GM10248 (cell line): ENCODE measurements around the gene ZMYM4.

Experiments used
- CTCF ChIA-PET: fragments of 300-600 bp; sonication (Branson Sonifier 250); formaldehyde crosslinking; extraction: SDS; loops from one replicate; lab custom pipeline; 2021; ENCODE audit warnings: antibody characterized with exemption; lab: Yijun Ruan, JAX
- POLR2A ChIA-PET: fragments of 350-650 bp; sonication (Branson Sonifier 250); formaldehyde crosslinking; extraction: SDS; loops from one replicate; lab custom pipeline; 2020; ENCODE audit warnings: antibody characterized with exemption; lab: Yijun Ruan, JAX
- DNase-seq: peaks from one replicate; pipeline ENCODE4 v3.0.0; 2012; ENCODE audit errors: extremely low spot score
- TF ChIP-seq, protein P1 (sequence below): IDR thresholded peaks from 2 replicates; pipeline ENCODE4 v1.5.1; 2012; ENCODE audit warnings: mild to moderate bottlenecking, low read depth; ENCODE audit errors: extremely low read depth, missing control alignments, control extremely low read depth

ZMYM4 gene

GRCh38 chr1:35294809-35295208 lies 26.3 kb downstream of the ZMYM4 start:
- ChIA-PET CTCF (interaction anchor here (0.9 kb wide), 1 partner anchor 93 kb away, joined by 3 read pairs; no protein-coding TSS in a partner anchor), POLR2A (no interaction called here)
- DNase-seq, result no peak
- TF ChIP-seq, protein P1, sequence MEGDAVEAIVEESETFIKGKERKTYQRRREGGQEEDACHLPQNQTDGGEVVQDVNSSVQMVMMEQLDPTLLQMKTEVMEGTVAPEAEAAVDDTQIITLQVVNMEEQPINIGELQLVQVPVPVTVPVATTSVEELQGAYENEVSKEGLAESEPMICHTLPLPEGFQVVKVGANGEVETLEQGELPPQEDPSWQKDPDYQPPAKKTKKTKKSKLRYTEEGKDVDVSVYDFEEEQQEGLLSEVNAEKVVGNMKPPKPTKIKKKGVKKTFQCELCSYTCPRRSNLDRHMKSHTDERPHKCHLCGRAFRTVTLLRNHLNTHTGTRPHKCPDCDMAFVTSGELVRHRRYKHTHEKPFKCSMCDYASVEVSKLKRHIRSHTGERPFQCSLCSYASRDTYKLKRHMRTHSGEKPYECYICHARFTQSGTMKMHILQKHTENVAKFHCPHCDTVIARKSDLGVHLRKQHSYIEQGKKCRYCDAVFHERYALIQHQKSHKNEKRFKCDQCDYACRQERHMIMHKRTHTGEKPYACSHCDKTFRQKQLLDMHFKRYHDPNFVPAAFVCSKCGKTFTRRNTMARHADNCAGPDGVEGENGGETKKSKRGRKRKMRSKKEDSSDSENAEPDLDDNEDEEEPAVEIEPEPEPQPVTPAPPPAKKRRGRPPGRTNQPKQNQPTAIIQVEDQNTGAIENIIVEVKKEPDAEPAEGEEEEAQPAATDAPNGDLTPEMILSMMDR, result no peak

DNA sequence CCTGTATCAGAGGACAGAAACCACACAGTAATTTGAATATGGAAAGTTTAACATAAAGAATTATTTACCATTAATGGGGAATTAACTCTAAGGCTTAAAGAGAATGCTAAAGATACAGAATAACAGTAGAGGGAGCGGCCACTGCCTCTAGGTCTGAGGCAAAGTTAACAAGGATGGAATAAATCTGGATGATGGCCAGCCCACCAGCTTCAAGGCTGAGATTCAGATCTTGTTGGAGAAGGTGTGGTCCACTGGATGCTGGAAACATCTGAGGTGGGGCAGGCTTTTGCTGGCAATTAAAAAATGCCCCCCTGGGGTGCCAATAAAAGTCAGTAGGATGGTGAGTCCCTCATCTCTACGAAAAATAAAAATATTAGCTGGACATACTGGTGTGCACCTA lies 29.4 kb downstream of the ZMYM4 start:
- POLR2A ChIA-PET, result no interaction called here
- CTCF ChIA-PET, result interaction anchor here (0.8 to 1.9 kb wide), 8 partner anchors 8 to 417 kb away, joined by 3 to 11 read pairs (median 4); no protein-coding TSS in a partner anchor
- no peak for DNase-seq

DNA sequence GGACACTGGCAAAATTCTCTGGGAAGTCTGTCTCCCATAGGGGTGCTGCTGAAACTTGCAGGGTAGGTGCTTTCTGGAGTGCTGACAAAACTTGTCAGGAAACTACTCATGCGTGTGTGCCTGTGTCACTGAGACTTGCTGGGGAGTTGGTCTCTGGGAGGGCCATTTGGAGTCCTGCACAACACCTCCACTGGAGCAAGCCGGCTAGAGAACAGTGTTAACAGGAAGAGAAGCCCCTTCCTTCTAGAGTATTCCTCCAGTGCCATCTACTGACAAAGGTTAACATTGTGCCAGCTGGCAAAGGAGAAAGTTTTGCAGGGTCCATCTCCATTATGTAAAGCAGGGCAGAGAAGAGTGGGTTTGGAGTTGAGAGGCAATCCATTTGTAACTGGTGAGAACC lies 30.0 kb downstream of the ZMYM4 start:
- DNase-seq, result peak; percentile 50
- TF ChIP-seq, protein P1, result peak; percentile 46
- POLR2A ChIA-PET, result no interaction called here
- CTCF ChIA-PET, result interaction anchor here (1.0 to 1.9 kb wide), 8 partner anchors 9 to 417 kb away, joined by 3 to 11 read pairs (median 4); no protein-coding TSS in a partner anchor

More for the DNA sequence above, 29.4 kb downstream of the ZMYM4 start:
- TF ChIP-seq, protein P1, result no peak

DNA sequence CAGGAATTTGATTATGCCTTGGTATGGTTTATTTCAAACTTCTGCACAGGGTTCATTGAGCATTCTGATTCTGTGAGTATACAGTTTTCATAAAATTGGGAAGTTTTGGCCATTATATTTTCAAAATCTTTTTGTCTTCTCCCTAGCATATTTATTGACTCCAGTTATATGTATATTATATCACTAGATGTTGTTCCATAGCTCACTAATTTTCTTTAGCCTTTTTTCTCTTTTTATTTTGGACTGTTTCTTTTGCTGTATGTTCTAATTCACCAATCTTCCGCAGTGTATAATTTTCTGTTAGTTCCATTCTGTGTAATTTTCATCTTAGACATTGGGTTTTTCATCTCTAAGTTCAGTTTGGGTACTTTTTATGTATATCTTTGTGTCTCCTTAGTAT lies 31.9 kb downstream of the ZMYM4 start:
- TF ChIP-seq, protein P1, result no peak
- ChIA-PET CTCF (interaction anchor here (1.3 to 1.8 kb wide), 3 partner anchors 11 to 99 kb away, joined by 5 to 7 read pairs (median 6); no protein-coding TSS in a partner anchor), POLR2A (no interaction called here)

DNA sequence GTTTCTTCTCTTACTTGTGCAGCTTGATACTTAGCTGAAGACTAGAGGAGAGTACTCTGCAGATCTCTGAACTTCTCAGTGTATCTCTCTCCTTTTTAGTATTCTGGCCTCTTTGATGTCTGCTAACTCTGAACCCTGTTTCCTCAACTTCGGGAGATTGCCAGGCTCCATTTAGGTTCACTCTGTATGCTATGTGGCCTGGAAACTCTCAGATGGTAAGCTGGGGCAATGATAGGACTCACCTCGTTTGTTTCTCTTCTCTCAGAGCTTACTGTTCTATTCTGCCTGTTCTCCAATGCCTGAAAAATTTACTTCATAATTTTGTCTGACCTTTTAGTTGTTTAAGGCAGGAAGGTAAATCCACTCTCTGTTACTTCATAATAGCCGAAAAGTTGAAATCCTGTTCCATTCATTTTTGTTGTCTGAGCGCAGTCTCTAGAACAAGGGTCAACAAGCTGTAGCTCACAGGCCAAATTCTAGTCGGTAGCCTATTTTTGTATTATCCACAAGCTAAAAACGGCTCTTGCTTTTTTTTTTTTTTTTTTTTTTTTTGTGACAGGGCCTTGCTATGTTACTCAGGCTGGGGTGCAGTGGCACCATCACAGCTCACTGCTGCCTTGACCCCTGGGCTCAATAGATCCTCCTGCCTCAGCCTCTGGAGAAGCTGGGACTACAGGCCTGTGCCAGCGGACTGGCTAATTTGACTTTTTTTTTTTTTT lies 33.3 kb downstream of the ZMYM4 start:
- TF ChIP-seq, protein P1, result no peak
- CTCF ChIA-PET, result interaction anchor here (1.1 to 1.8 kb wide), 3 partner anchors 13 to 100 kb away, joined by 3 to 6 read pairs (median 4); no protein-coding TSS in a partner anchor
- no peak for DNase-seq
- POLR2A ChIA-PET, result no interaction called here

More for the DNA sequence above, 31.9 kb downstream of the ZMYM4 start:
- DNase-seq, result no peak

- no peak for DNase-seq
- TF ChIP-seq, protein P1, result no peak
- CTCF ChIA-PET, result no interaction called here
- POLR2A ChIA-PET, result no interaction called here
Measured at GRCh38 chr1:35305383-35305782, 36.9 kb downstream of the ZMYM4 start.
